Measurements from ENCODE around the gene NFX1. TPM values are rescaled to one million over a fixed set of nuclear protein-coding genes. Genes with fewer than 3 reads are reported as not detected.
"Not testable (repeated sequence)": the region's sequence is repeated elsewhere in the genome, so short reads cannot be mapped to it uniquely, and the experiment has no call there.

Gene NFX1
- total RNA-seq, 3 donors from 2014 or later = 36.3 to 45.5 (median 38.3) TPM

- Histone ChIP-seq H3K9me3 (no peaks in the 10 kb centered on the region), H3K4me3 (no peak overlapping the region), H3K36me3 (no peaks in the 10 kb centered on the region), H3K27ac (no peak overlapping the region), H3K27me3 (no peaks in the 10 kb centered on the region), H3K4me1 (no peaks in the 10 kb centered on the region)
- intact Hi-C loops (cut with DNase I; ENCODE audit: low total_unique reads) = no loop called here
- TF ChIP-seq CTCF (IDR thresholded peaks at IDR 0.05) (no peak), POLR2A (IDR thresholded peaks at IDR 0.05) (no peak), POLR2AphosphoS5 (IDR thresholded peaks at IDR 0.05) (no peak)
- no peak for DNase-seq (ENCODE audit: low spot score in 2 of 2)
Measured at GRCh38 chr9:33378121-33378795, 87.9 kb downstream of the NFX1 start.

GRCh38 chr9:33379666-33380389 lies 89.5 kb downstream of the NFX1 start:
- Histone ChIP-seq H3K36me3 (no peaks in the 10 kb centered on the region), H3K4me1 (no peaks in the 10 kb centered on the region), H3K27ac (no peak overlapping the region), H3K27me3 (no peaks in the 10 kb centered on the region), H3K9me3 (no peaks in the 10 kb centered on the region), H3K4me3 (no peak overlapping the region)
- TF ChIP-seq POLR2A (IDR thresholded peaks at IDR 0.05) (no peak), POLR2AphosphoS5 (IDR thresholded peaks at IDR 0.05) (no peak), CTCF (IDR thresholded peaks at IDR 0.05) (no peak)
- no peak for DNase-seq (ENCODE audit: low spot score in 2 of 2)
- intact Hi-C loops (cut with DNase I; ENCODE audit: low total_unique reads) = no loop called here

GRCh38 chr9:33380390-33381094 lies 90.2 kb downstream of the NFX1 start:
- Histone ChIP-seq H3K27ac (no peak overlapping the region), H3K4me1 (no peaks in the 10 kb centered on the region), H3K4me3 (no peak overlapping the region), H3K9me3 (no peaks in the 10 kb centered on the region), H3K27me3 (no peaks in the 10 kb centered on the region), H3K36me3 (no peaks in the 10 kb centered on the region)
- no peak for DNase-seq (ENCODE audit: low spot score in 2 of 2)
- intact Hi-C loops (cut with DNase I; ENCODE audit: low total_unique reads) = no loop called here
- TF ChIP-seq CTCF (IDR thresholded peaks at IDR 0.05) (no peak), POLR2A (IDR thresholded peaks at IDR 0.05) (no peak), POLR2AphosphoS5 (IDR thresholded peaks at IDR 0.05) (no peak)

GRCh38 chr9:33381231-33381791 lies 91.0 kb downstream of the NFX1 start:
- Histone ChIP-seq H3K27me3 (no peaks in the 10 kb centered on the region), H3K9me3 (no peaks in the 10 kb centered on the region), H3K36me3 (no peaks in the 10 kb centered on the region), H3K27ac (no peak overlapping the region), H3K4me3 (no peak overlapping the region), H3K4me1 (no peaks in the 10 kb centered on the region)
- no peak for DNase-seq (ENCODE audit: low spot score in 2 of 2)
- intact Hi-C loops (cut with DNase I; ENCODE audit: low total_unique reads) = no loop called here
- TF ChIP-seq POLR2AphosphoS5 (IDR thresholded peaks at IDR 0.05) (no peak), POLR2A (IDR thresholded peaks at IDR 0.05) (no peak), CTCF (IDR thresholded peaks at IDR 0.05) (no peak)

- DNase-seq (ENCODE audit: low spot score in 2 of 2); H3K27me3 ChIP-seq; intact Hi-C loops (cut with DNase I; ENCODE audit: low total_unique reads); H3K9me3 ChIP-seq; H3K4me1 ChIP-seq; H3K4me3 ChIP-seq; H3K36me3 ChIP-seq; H3K27ac ChIP-seq: not testable (repeated sequence)
Measured at GRCh38 chr9:33382397-33382796, 92.1 kb downstream of the NFX1 start.

GRCh38 chr9:33383396-33383795 lies 93.1 kb downstream of the NFX1 start:
- DNase-seq (ENCODE audit: low spot score in 2 of 2); H3K36me3 ChIP-seq; H3K4me1 ChIP-seq; intact Hi-C loops (cut with DNase I; ENCODE audit: low total_unique reads); H3K4me3 ChIP-seq; H3K27ac ChIP-seq; H3K27me3 ChIP-seq; H3K9me3 ChIP-seq: not testable (repeated sequence)

- peak overlapping the region in 1 of 2 donors; percentile 59 for H3K27ac ChIP-seq
- intact Hi-C loops (cut with DNase I; ENCODE audit: low total_unique reads); H3K36me3 ChIP-seq; H3K4me1 ChIP-seq; H3K27me3 ChIP-seq; H3K9me3 ChIP-seq; H3K4me3 ChIP-seq; DNase-seq (ENCODE audit: low spot score in 2 of 2): not testable (repeated sequence)
Measured at GRCh38 chr9:33385536-33385935, 95.2 kb downstream of the NFX1 start.

GRCh38 chr9:33385979-33386640 lies 95.8 kb downstream of the NFX1 start:
- H3K9me3 ChIP-seq; H3K4me3 ChIP-seq; H3K36me3 ChIP-seq; intact Hi-C loops (cut with DNase I; ENCODE audit: low total_unique reads); H3K27me3 ChIP-seq; H3K4me1 ChIP-seq; DNase-seq (ENCODE audit: low spot score in 2 of 2): not testable (repeated sequence)
- H3K27ac ChIP-seq = peak overlapping the region in 1 of 2 donors; percentile 59

Measured in breast epithelium (tissue), 4 donors.